ENCODE results near the gene ARMC9.

The ARMC9 gene

GRCh38 chr2:231188506-231189170 lies 9.8 kb upstream of the ARMC9 start:
- TF ChIP-seq CTCF (IDR thresholded peaks at IDR 0.05; ENCODE audit: low read length, missing control alignments): no peak
- H3K4me3 ChIP-seq (replicated peaks; ENCODE audit: low read depth, low read length): no peak overlapping the region

GRCh38 chr2:231189171-231189530 lies 9.3 kb upstream of the ARMC9 start:
- no peak for TF ChIP-seq CTCF (IDR thresholded peaks at IDR 0.05; ENCODE audit: low read length, missing control alignments)
- DNase-seq (ENCODE audit: low read depth): no peak
- no peak overlapping the region for H3K4me3 ChIP-seq (replicated peaks; ENCODE audit: low read depth, low read length)

More at GRCh38 chr2:231188506-231189170, 9.8 kb upstream of the ARMC9 start:
- no peak for DNase-seq (ENCODE audit: low read depth)

GRCh38 chr2:231189571-231190495 lies 8.6 kb upstream of the ARMC9 start:
- H3K4me3 ChIP-seq (replicated peaks; ENCODE audit: low read depth, low read length): no peak overlapping the region
- DNase-seq (ENCODE audit: low read depth): no peak
- TF ChIP-seq CTCF (IDR thresholded peaks at IDR 0.05; ENCODE audit: low read length, missing control alignments): no peak

- no peak for DNase-seq (ENCODE audit: low read depth)
- no peak for TF ChIP-seq CTCF (IDR thresholded peaks at IDR 0.05; ENCODE audit: low read length, missing control alignments)
- no peak overlapping the region for H3K4me3 ChIP-seq (replicated peaks; ENCODE audit: low read depth, low read length)
Measured at GRCh38 chr2:231190531-231191197, 7.8 kb upstream of the ARMC9 start.

GRCh38 chr2:231191896-231192872 lies 6.2 kb upstream of the ARMC9 start:
- DNase-seq (ENCODE audit: low read depth): peak; percentile 91
- peak; percentile 93 for TF ChIP-seq CTCF (IDR thresholded peaks at IDR 0.05; ENCODE audit: low read length, missing control alignments)
- H3K4me3 ChIP-seq (replicated peaks; ENCODE audit: low read depth, low read length): no peak overlapping the region

- no peak overlapping the region for H3K4me3 ChIP-seq (replicated peaks; ENCODE audit: low read depth, low read length)
- no peak for TF ChIP-seq CTCF (IDR thresholded peaks at IDR 0.05; ENCODE audit: low read length, missing control alignments)
- DNase-seq (ENCODE audit: low read depth): no peak
Measured at GRCh38 chr2:231193216-231193615, 5.2 kb upstream of the ARMC9 start.

All from fibroblast of pulmonary artery (primary cell).